ENCODE measurements around the gene MAP4K4. TPM values are rescaled to one million over a fixed set of nuclear protein-coding genes. Genes with fewer than 3 reads are reported as not detected.

MAP4K4 gene
- total and polyA plus RNA-seq, 2 of the 13 experiments (the other 11 are each of a cell fraction or from before 2014, with no cell fraction given): 105 to 264 TPM

- TF ChIP-seq CTCF (CRISPR knock-in tag; IDR thresholded peaks at IDR 0.05) (peak; percentile 50; the same call in 1 of the 2 replicates), CBX2 (IDR thresholded peaks at IDR 0.05; ENCODE audit: low read depth, low read length) (no peak), CBX2 (CRISPR knock-in tag; IDR thresholded peaks at IDR 0.05; ENCODE audit: low read depth) (no peak), AHR (CRISPR knock-in tag; IDR thresholded peaks at IDR 0.05) (no peak), ZNF225 (CRISPR knock-in tag; IDR thresholded peaks at IDR 0.05) (no peak), HNRNPLL (IDR thresholded peaks at IDR 0.05; ENCODE audit: low read depth, low read length, poor library complexity, severe bottlenecking) (no peak), ZNF567 (CRISPR knock-in tag; IDR thresholded peaks at IDR 0.05; ENCODE audit: borderline replicate concordance) (no peak), ZNF746 (CRISPR knock-in tag; IDR thresholded peaks at IDR 0.05) (no peak), ZNF256 (CRISPR knock-in tag; conservative IDR thresholded peaks at IDR 0.05) (no peak)
These were observed 176.0 kb downstream of the MAP4K4 start (continued) for GRCh38 chr2:101873543-101873942.

GRCh38 chr2:101874069-101874468 lies 176.6 kb downstream of the MAP4K4 start:
- in situ Hi-C loops (cut with HindIII; ENCODE audit: extremely low pct_ligation_motif_present, low pct_unique_long_range_greater_than_20kb) (no loop called here), intact Hi-C loops (cut with micrococcal nuclease; ENCODE audit: unreplicated experiment) (no loop called here)
- H3K27ac ChIP-seq (ENCODE audit: extremely low read length, insufficient read depth, low read length): no peak overlapping the region
- TF ChIP-seq ZNF512B (CRISPR knock-in tag; IDR thresholded peaks at IDR 0.05; ENCODE audit: borderline replicate concordance) (no peak), MTA1 (CRISPR knock-in tag; IDR thresholded peaks at IDR 0.05; ENCODE audit: borderline replicate concordance) (no peak), POLR2AphosphoS2 (IDR thresholded peaks at IDR 0.05; ENCODE audit: low read depth, low read length) (no peak), HOXA7 (CRISPR knock-in tag; IDR thresholded peaks at IDR 0.05) (no peak)
- no TSS peak for BruUV-seq (replicated peaks)
- ChIA-PET POLR2A (no interaction called here), CTCF (ENCODE audit: low intra/inter-chr PET ratio, low total read pairs) (no interaction called here)
- DNase-seq (ENCODE audit: low spot score) (no peak), ATAC-seq (no peak), FAIRE-seq (no peak)
- peaks cover 53 to 93% of the 10 kb centered on the region in 2 experiments for H3K36me3 ChIP-seq (replicated peaks in 1 of 2; ENCODE audit: control insufficient read depth in 1 of 2, insufficient read depth in 2 of 2, low read length in 2 of 2)
- H3K79me2 ChIP-seq (ENCODE audit: insufficient read depth, low read length): no peaks in the 10 kb centered on the region
- H4K20me1 ChIP-seq (ENCODE audit: insufficient read depth, low read length): no peaks in the 10 kb centered on the region
- H3K4me1 ChIP-seq (ENCODE audit: insufficient read depth, low read length): no peaks in the 10 kb centered on the region
- 96% methylated on average over 3 of the region's 3 CpGs for WGBS (ENCODE audit: low lambda C conversion rate)
- no peak overlapping the region for H2AFZ ChIP-seq (ENCODE audit: low read length)
- H3K4me3 ChIP-seq (replicated peaks in 1 of 3; ENCODE audit: insufficient read depth in 1 of 3, low read depth in 2 of 3, low read length in 3 of 3): no peak overlapping the region
- no peak overlapping the region for H3K9ac ChIP-seq (ENCODE audit: insufficient read depth, low read depth, low read length)
- no peaks in the 10 kb centered on the region for H3K27me3 ChIP-seq (ENCODE audit: control insufficient read depth in 1 of 2, insufficient read depth in 2 of 2, low read length in 2 of 2)
- H3K4me2 ChIP-seq (ENCODE audit: low read depth, low read length): no peak overlapping the region
- H3K9me3 ChIP-seq (ENCODE audit: low read length): no peaks in the 10 kb centered on the region
